GM11168 (cell line): ENCODE results near the gene PLEKHM1.
"Not testable (repeated sequence)": the region's sequence is repeated elsewhere in the genome, so short reads cannot be mapped to it uniquely, and the experiment has no call there.

Source experiments
- in situ Hi-C: fragments of 300-500 bp; cut with MboI; formaldehyde crosslinking; loops from one replicate; pipeline ENCODE4 v1.12.0; 2022; ENCODE audit warnings: low sequenced_read_pairs; ENCODE audit not compliant: unreplicated experiment

PLEKHM1 gene

GRCh38 chr17:45490615-45491433 lies at the start of gene PLEKHM1:
PLEKHM1 (minus strand) TSS chr17:45490721; CDS start chr17:45482484, 8,237 bp downstream.
- in situ Hi-C loops, result not testable (repeated sequence)

GRCh38 chr17:45538168-45538567 lies 47.6 kb upstream of the PLEKHM1 start:
- in situ Hi-C loops, result loop anchor here (25.0 kb wide), 1 partner anchor 1499 kb away; no protein-coding TSS in a partner anchor

GRCh38 chr17:45506072-45506471 lies 15.6 kb upstream of the PLEKHM1 start:
- in situ Hi-C loops, result not testable (repeated sequence)

GRCh38 chr17:45505183-45505582 lies 14.7 kb upstream of the PLEKHM1 start:
- in situ Hi-C loops, result not testable (repeated sequence)

GRCh38 chr17:45501092-45501707 lies 10.7 kb upstream of the PLEKHM1 start:
- in situ Hi-C loops, result not testable (repeated sequence)

GRCh38 chr17:45500478-45500877 lies 10.0 kb upstream of the PLEKHM1 start:
- in situ Hi-C loops, result not testable (repeated sequence)

- in situ Hi-C loops, result not testable (repeated sequence)
These were observed 8.7 kb upstream of the PLEKHM1 start for GRCh38 chr17:45499208-45499607.

GRCh38 chr17:45498377-45498776 lies 7.9 kb upstream of the PLEKHM1 start:
- in situ Hi-C loops, result not testable (repeated sequence)

GRCh38 chr17:45497449-45497848 lies 6.9 kb upstream of the PLEKHM1 start:
- in situ Hi-C loops, result not testable (repeated sequence)

- in situ Hi-C loops, result not testable (repeated sequence)
These were observed 6.0 kb upstream of the PLEKHM1 start for GRCh38 chr17:45496507-45496906.

- in situ Hi-C loops, result not testable (repeated sequence)
These were observed 4.0 kb upstream of the PLEKHM1 start for GRCh38 chr17:45494556-45494955.

- in situ Hi-C loops, result not testable (repeated sequence)
These were observed 1.6 kb upstream of the PLEKHM1 start for GRCh38 chr17:45492156-45492555.

GRCh38 chr17:45490198-45490597 lies 323 bp downstream of the PLEKHM1 start:
- in situ Hi-C loops, result not testable (repeated sequence)

- in situ Hi-C loops, result not testable (repeated sequence)
These were observed 2.8 kb downstream of the PLEKHM1 start for GRCh38 chr17:45487704-45488103.

GRCh38 chr17:45483591-45484216 lies 6.8 kb downstream of the PLEKHM1 start:
- in situ Hi-C loops, result not testable (repeated sequence)

GRCh38 chr17:45483177-45483576 lies 7.3 kb downstream of the PLEKHM1 start:
- in situ Hi-C loops, result not testable (repeated sequence)

GRCh38 chr17:45482317-45482716 lies 8.2 kb downstream of the PLEKHM1 start:
- in situ Hi-C loops, result not testable (repeated sequence)

GRCh38 chr17:45475436-45475835 lies 15.1 kb downstream of the PLEKHM1 start:
- in situ Hi-C loops, result not testable (repeated sequence)

GRCh38 chr17:45472249-45472648 lies 18.3 kb downstream of the PLEKHM1 start:
- in situ Hi-C loops, result not testable (repeated sequence)

- in situ Hi-C loops, result not testable (repeated sequence)
These were observed 21.3 kb downstream of the PLEKHM1 start for GRCh38 chr17:45469204-45469563.
